ENCODE data around the gene PDIA5.

The PDIA5 gene

DNA sequence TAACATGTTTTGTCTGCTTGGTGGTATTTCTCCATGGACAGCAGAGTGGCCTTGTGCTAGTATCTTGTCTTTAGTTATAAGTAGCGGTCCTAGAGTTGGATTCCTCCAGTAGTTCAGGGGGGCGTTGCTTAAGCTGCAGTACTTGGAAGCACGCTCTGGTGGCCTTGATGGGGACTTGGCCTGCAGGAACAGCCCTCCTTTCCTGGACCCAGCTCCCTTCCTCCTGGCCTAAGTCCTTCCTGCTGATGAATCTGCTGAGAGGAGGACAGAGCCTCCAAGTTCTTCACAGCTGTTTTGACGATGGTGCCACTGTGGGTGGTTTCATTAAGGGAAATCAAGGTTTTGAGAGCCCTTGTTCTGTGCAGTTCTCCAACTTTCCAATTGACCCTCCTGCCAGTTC lies 96.3 kb downstream of the PDIA5 start:
- no peak overlapping the region for H3K27ac ChIP-seq
- peaks cover 70% of the 10 kb centered on the region for H3K36me3 ChIP-seq
- no peak overlapping the region for H3K4me3 ChIP-seq (ENCODE audit: low read depth, low read length)
- DNase-seq, result no peak
- H3K27me3 ChIP-seq (ENCODE audit: insufficient read depth, low read depth, severe bottlenecking), result no peaks in the 10 kb centered on the region
- H3K9me3 ChIP-seq (ENCODE audit: severe bottlenecking), result peaks cover 2% of the 10 kb centered on the region
- TF ChIP-seq, protein P1, sequence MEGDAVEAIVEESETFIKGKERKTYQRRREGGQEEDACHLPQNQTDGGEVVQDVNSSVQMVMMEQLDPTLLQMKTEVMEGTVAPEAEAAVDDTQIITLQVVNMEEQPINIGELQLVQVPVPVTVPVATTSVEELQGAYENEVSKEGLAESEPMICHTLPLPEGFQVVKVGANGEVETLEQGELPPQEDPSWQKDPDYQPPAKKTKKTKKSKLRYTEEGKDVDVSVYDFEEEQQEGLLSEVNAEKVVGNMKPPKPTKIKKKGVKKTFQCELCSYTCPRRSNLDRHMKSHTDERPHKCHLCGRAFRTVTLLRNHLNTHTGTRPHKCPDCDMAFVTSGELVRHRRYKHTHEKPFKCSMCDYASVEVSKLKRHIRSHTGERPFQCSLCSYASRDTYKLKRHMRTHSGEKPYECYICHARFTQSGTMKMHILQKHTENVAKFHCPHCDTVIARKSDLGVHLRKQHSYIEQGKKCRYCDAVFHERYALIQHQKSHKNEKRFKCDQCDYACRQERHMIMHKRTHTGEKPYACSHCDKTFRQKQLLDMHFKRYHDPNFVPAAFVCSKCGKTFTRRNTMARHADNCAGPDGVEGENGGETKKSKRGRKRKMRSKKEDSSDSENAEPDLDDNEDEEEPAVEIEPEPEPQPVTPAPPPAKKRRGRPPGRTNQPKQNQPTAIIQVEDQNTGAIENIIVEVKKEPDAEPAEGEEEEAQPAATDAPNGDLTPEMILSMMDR (IDR thresholded peaks at IDR 0.05; ENCODE audit: low read depth, low read length), result no peak

DNA sequence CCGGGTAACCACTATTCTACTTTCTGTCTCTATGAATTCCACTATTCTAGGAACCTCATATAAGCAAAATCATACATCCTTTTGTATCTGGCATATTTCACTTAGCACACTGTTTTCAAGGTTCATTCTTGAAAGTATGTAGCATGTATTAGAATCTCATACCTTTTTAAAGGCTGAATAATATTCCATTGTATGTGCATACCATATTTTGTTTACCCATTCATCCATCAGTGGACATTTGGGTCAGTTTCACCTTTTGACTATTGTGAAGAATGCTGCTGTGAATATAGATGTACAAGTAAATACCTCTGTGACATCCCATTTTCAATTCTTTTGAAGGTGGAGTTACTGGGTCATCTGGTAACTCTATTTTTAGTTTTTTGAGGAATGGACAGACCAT lies 98.3 kb downstream of the PDIA5 start:
- H3K4me3 ChIP-seq (ENCODE audit: low read depth, low read length), result no peak overlapping the region
- H3K36me3 ChIP-seq, result peaks cover 59% of the 10 kb centered on the region
- no peak for DNase-seq
- no peak overlapping the region for H3K27ac ChIP-seq
- no peaks in the 10 kb centered on the region for H3K27me3 ChIP-seq (ENCODE audit: insufficient read depth, low read depth, severe bottlenecking)
- H3K9me3 ChIP-seq (ENCODE audit: severe bottlenecking), result peaks cover 2% of the 10 kb centered on the region
- TF ChIP-seq, protein P1 (IDR thresholded peaks at IDR 0.05; ENCODE audit: low read depth, low read length), result no peak

DNA sequence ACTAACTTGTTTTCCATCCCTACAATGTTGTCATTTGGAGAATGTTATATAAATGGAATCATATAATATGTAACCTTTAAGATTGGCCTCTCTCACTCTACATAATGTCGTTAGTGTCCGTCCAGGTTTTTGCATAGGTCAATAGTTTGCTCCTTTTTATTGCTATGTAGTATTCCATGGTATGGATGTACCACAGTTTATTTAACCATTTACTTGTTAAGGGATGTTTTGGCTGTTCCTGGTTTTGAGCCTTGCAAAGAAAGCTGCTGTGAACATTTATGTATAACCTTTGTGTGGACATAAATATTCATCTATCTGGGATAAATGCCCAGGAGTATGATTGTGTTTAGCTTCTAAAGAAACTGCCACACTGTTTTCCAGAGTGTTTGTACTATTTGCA lies 100.9 kb downstream of the PDIA5 start:
- DNase-seq, result no peak
- H3K36me3 ChIP-seq, result peaks cover 37% of the 10 kb centered on the region
- TF ChIP-seq, protein P1 (IDR thresholded peaks at IDR 0.05; ENCODE audit: low read depth, low read length), result no peak

DNA sequence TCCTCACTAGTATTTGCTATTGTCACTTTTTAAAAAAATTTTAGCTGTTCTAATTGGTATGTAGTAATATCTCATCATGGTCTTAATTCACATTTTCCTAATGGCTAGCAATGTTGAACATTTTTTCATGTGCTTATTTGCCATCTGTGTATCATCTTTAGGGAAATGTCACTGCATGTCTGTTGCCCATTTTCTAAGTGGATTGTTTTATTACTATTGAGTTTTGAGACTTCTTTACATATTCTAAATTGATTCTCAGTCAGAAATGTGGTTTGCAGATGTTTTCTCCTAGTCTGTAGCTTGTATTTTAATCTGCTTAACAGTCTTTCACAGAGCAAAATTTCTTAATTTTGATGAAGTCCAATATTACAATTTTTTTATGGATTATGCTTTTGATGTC lies 101.3 kb downstream of the PDIA5 start:
- Histone ChIP-seq H3K36me3 (peaks cover 36% of the 10 kb centered on the region), H3K27me3 (ENCODE audit: insufficient read depth, low read depth, severe bottlenecking) (no peaks in the 10 kb centered on the region), H3K4me3 (ENCODE audit: low read depth, low read length) (no peak overlapping the region), H3K27ac (no peak overlapping the region), H3K9me3 (ENCODE audit: severe bottlenecking) (peaks cover 2% of the 10 kb centered on the region)
- TF ChIP-seq, protein P1 (IDR thresholded peaks at IDR 0.05; ENCODE audit: low read depth, low read length), result no peak
- DNase-seq, result no peak

More for the DNA sequence above, 100.9 kb downstream of the PDIA5 start:
- no peak overlapping the region for H3K27ac ChIP-seq
- H3K4me3 ChIP-seq (ENCODE audit: low read depth, low read length), result no peak overlapping the region
- H3K27me3 ChIP-seq (ENCODE audit: insufficient read depth, low read depth, severe bottlenecking), result no peaks in the 10 kb centered on the region
- H3K9me3 ChIP-seq (ENCODE audit: severe bottlenecking), result peaks cover 2% of the 10 kb centered on the region

DNA sequence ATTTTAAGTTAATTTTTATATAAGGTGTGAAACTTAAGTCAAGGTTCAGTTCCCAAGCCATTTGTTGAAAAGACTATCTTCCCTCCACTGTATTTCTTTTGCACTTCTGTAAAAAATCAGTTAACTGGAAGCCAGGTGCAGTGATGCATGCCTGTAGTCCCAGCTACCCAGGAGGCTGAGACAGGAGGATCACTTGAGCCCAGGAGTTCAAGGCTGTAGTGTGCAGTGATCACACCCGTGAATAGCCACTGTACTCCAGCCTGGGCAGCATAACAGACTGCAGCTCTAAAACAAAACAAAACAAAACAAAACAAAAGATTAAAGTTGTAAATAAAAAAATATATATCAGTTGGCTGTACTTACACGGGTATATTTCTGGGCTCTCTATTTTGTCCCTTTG lies 101.8 kb downstream of the PDIA5 start:
- peaks cover 2% of the 10 kb centered on the region for H3K9me3 ChIP-seq (ENCODE audit: severe bottlenecking)
- no peaks in the 10 kb centered on the region for H3K27me3 ChIP-seq (ENCODE audit: insufficient read depth, low read depth, severe bottlenecking)
- DNase-seq, result no peak
- peak overlapping the region; percentile 84 for H3K27ac ChIP-seq
- H3K36me3 ChIP-seq, result peaks cover 31% of the 10 kb centered on the region
- TF ChIP-seq, protein P1 (IDR thresholded peaks at IDR 0.05; ENCODE audit: low read depth, low read length), result no peak
- no peak overlapping the region for H3K4me3 ChIP-seq (ENCODE audit: low read depth, low read length)

DNA sequence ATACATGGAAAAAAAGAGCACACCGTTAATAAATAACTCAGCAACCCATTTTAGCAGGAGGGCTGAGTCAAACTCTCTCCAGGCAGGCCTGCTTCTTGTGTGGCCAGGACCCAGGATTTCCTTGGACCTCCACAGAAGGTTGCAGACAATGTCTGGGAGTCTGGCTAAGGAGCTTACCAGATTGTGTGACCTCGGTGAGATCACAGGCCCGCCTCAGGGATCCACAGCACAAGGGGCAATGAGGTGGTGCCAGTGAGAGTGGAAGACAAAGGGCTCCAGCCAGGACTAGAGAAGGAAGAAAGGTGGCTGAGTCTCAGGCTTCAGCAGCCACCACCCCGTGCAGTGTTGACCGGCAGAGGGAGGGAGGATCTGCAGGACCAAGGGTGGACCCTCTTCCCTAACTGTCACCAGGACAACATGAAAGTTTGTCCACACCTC lies 102.7 kb downstream of the PDIA5 start:
- Histone ChIP-seq H3K27ac (peak overlapping the region; percentile 84), H3K27me3 (ENCODE audit: insufficient read depth, low read depth, severe bottlenecking) (no peaks in the 10 kb centered on the region), H3K36me3 (peaks cover 24% of the 10 kb centered on the region), H3K9me3 (ENCODE audit: severe bottlenecking) (peaks cover 2% of the 10 kb centered on the region), H3K4me3 (ENCODE audit: low read depth, low read length) (no peak overlapping the region)
- TF ChIP-seq, protein P1 (IDR thresholded peaks at IDR 0.05; ENCODE audit: low read depth, low read length), result no peak
- DNase-seq, result peak; percentile 90

Measured in WERI-Rb-1 (cell line).